Ureter (tissue), 1 donor: Measurements from ENCODE around the gene MACF1. TPM values are rescaled to one million over a fixed set of nuclear protein-coding genes. Genes with fewer than 3 reads are reported as not detected.

Experiments used
- DNase-seq: peaks from one replicate; pipeline ENCODE4 v3.0.0-alpha.2; 2020; ENCODE audit warnings: low spot score
- total RNA-seq: library from RNA; stranded (reverse); gene quantifications from one replicate; pipeline ENCODE4 v1.2.4, GENCODE V29; 2023
- donor health status: DM: yes; HTN: yes; CAD: no.

MACF1 gene
- total RNA-seq, 1 donor from 2014 or later, result 353 TPM

GRCh38 chr1:39359028-39359570 lies 154.6 kb downstream of the MACF1 start:
- DNase-seq, result no peak

GRCh38 chr1:39360731-39361130 lies 156.2 kb downstream of the MACF1 start:
- no peak for DNase-seq

- no peak for DNase-seq
Measured at GRCh38 chr1:39361446-39361845, 157.0 kb downstream of the MACF1 start.

GRCh38 chr1:39363267-39363666 lies 158.8 kb downstream of the MACF1 start:
- DNase-seq, result no peak

GRCh38 chr1:39368045-39368444 lies 163.6 kb downstream of the MACF1 start:
- DNase-seq, result no peak

GRCh38 chr1:39369565-39369964 lies 165.1 kb downstream of the MACF1 start:
- DNase-seq, result no peak

GRCh38 chr1:39370602-39371001 lies 166.1 kb downstream of the MACF1 start:
- no peak for DNase-seq

- no peak for DNase-seq
Measured at GRCh38 chr1:39372105-39372504, 167.6 kb downstream of the MACF1 start.

- DNase-seq, result no peak
Measured at GRCh38 chr1:39376656-39377055, 172.2 kb downstream of the MACF1 start.

- DNase-seq, result no peak
Measured at GRCh38 chr1:39378377-39378776, 173.9 kb downstream of the MACF1 start.

- no peak for DNase-seq
Measured at GRCh38 chr1:39379187-39379586, 174.7 kb downstream of the MACF1 start.

GRCh38 chr1:39380036-39380435 lies 175.5 kb downstream of the MACF1 start:
- no peak for DNase-seq

GRCh38 chr1:39381839-39382238 lies 177.3 kb downstream of the MACF1 start:
- no peak for DNase-seq

- DNase-seq, result no peak
Measured at GRCh38 chr1:39384305-39384704, 179.8 kb downstream of the MACF1 start.

- no peak for DNase-seq
Measured at GRCh38 chr1:39385067-39385988, 180.8 kb downstream of the MACF1 start.

GRCh38 chr1:39386997-39387396 lies 182.5 kb downstream of the MACF1 start:
- no peak for DNase-seq

GRCh38 chr1:39387452-39387851 lies 183.0 kb downstream of the MACF1 start:
- no peak for DNase-seq

- DNase-seq, result no peak
Measured at GRCh38 chr1:39391691-39392679, 187.5 kb downstream of the MACF1 start.

- no peak for DNase-seq
Measured at GRCh38 chr1:39392851-39393573, 188.5 kb downstream of the MACF1 start.

GRCh38 chr1:39393645-39394044 lies 189.2 kb downstream of the MACF1 start:
- DNase-seq, result no peak

- no peak for DNase-seq
Measured at GRCh38 chr1:39394059-39394458, 189.6 kb downstream of the MACF1 start.
